ENCODE data around the gene ARHGAP25.
A peak's percentile ranks its signal among the peaks of the same experiment; 100 is the strongest.

DNA sequence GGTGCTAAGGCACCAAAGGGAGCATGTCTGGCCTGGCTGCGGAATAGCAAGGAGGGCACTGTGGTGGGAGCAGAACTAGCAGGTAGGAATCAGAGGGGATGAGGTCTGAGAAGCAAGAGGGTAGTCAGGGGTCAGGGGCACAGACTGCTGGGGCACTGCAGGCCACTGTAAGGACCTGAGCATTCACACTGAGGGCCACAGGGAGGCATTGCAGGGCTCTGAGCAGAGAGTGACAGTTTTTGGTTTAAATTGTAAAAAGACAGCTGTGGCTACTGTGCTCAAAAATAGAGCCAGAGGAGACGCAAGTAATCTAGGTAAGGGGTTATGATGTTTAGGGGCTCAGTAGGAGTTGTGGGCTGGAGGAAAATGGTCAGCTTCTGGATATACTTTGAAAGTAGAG is 41.5 kb downstream of the ARHGAP25 start:
- TF ChIP-seq TAF1 (IDR thresholded peaks at IDR 0.05; ENCODE audit: low read depth), result no peak
- no peak for TF ChIP-seq REST (IDR thresholded peaks at IDR 0.05; ENCODE audit: low read depth)
- TF ChIP-seq EP300 (IDR thresholded peaks at IDR 0.05; ENCODE audit: borderline replicate concordance), result no peak
- TF ChIP-seq RAD21 (IDR thresholded peaks at IDR 0.05; ENCODE audit: low read depth), result peak; percentile 12; the same call in 1 of the 2 replicates
- TF ChIP-seq CEBPB (IDR thresholded peaks at IDR 0.05), result no peak
- no peak for TF ChIP-seq ZBTB7A (IDR thresholded peaks at IDR 0.05; ENCODE audit: low read depth)
- no peak for TF ChIP-seq NFIC (IDR thresholded peaks at IDR 0.05)
- TF ChIP-seq YY1 (IDR thresholded peaks at IDR 0.05; ENCODE audit: low read depth), result no peak
- no peak for TF ChIP-seq FOXM1 (IDR thresholded peaks at IDR 0.05; ENCODE audit: borderline replicate concordance, low read depth)
- TF ChIP-seq EGR1 (IDR thresholded peaks at IDR 0.05), result no peak
- no peak for TF ChIP-seq MAX (IDR thresholded peaks at IDR 0.05)
- TF ChIP-seq TCF12 (IDR thresholded peaks at IDR 0.05; ENCODE audit: low read depth), result no peak
- TF ChIP-seq CREB1 (IDR thresholded peaks at IDR 0.05; ENCODE audit: low read depth), result no peak

Measured in Ishikawa (cell line).